H1 (cell line): ENCODE data around the gene DLG1.

Source experiments
- E2F6 ChIP-seq: IDR thresholded peaks from 2 replicates; pipeline ENCODE4 v1.6.1; 2012; ENCODE audit warnings: inconsistent platforms
- EP300 ChIP-seq, 2 experiments: IDR thresholded peaks; 1 replicate in 1 of 2; 2 replicates in 1 of 2; pipeline ENCODE4 v1.6.1; 2011 to 2012; ENCODE audit warnings: low read depth in 2 of 2, low read length in 2 of 2, mild to moderate bottlenecking in 2 of 2, borderline replicate concordance in 1 of 2, inconsistent platforms in 1 of 2, moderate library complexity in 1 of 2
- GABPA ChIP-seq: IDR thresholded peaks from 2 replicates; pipeline ENCODE4 v1.6.1; 2011; ENCODE audit warnings: mild to moderate bottlenecking, low read length, moderate library complexity, borderline replicate concordance; ENCODE audit not compliant: insufficient read depth
- RAD21 ChIP-seq, 2 experiments: IDR thresholded peaks in 1 of 2; conservative IDR thresholded peaks in 1 of 2; 2 replicates each; pipeline ENCODE4 v1.6.1; 2011; ENCODE audit warnings: low read depth in 2 of 2, low read length in 2 of 2, improper control_type of control experiment in 1 of 2, inconsistent platforms in 1 of 2, mild to moderate bottlenecking in 1 of 2, moderate library complexity in 1 of 2

- TF ChIP-seq RAD21 (IDR thresholded peaks at IDR 0.05 in 1 of 2, conservative IDR thresholded peaks at IDR 0.05 in 1 of 2; ENCODE audit: low read depth in 2 of 2, low read length in 2 of 2) = no peak
- TF ChIP-seq GABPA = no peak
- TF ChIP-seq EP300 (IDR thresholded peaks at IDR 0.05; ENCODE audit: borderline replicate concordance in 1 of 2, low read depth in 2 of 2, low read length in 2 of 2) = no peak
- no peak for TF ChIP-seq E2F6
Observed at GRCh38 chr3:197345390-197345789, 47.0 kb upstream of the DLG1 start.
